ENCODE results near the gene DRD4.

The DRD4 gene

GRCh38 chr11:636511-637332 is at the start of gene DRD4:
TSS of gene DRD4 (plus strand) at chr11:637269. CDS start at chr11:637305, 36 bp downstream.
- no peak for DNase-seq (ENCODE audit: low read depth)

DNA sequence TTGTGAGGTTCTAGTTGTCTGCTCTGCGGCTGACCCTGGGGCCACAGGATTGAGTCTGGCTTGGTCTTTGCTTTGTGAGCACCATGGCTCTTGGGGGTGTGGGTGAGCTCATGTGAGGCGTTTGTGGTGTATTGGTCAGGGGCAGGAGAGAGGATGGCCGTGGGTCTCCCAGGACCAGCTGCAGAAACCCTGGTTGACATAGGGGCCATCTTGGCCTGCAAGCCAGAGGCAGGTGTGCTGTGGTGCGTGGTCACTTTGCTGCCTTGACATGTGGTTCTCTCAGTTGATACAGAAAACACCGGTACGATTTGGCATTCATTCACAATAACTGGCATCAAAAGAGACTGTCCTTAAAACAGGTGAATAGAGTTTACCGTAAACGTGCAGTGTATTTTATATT is 49.5 kb upstream of the DRD4 start:
- DNase-seq (ENCODE audit: low read depth) = no peak

DNA sequence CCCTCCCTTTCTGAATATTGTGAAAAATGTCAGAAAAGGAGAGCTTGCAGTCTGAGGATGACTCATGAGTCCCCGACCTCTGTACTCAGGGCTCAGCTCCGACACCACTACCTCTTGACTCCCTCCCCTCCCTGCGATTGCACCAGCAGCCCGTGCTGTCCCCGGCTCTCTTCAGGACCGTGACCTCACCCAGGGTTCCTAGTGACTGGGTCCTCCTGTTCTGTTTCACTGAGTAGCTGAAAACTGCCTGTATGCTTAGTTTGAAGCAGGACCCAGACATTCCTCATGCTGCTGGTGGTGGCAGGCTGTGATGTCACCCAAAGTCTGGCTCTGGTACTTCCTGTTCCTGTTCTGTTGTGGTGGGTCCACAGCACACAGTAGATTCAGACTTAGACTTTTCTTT is 49.1 kb upstream of the DRD4 start:
- no peak for DNase-seq (ENCODE audit: low read depth)

DNA sequence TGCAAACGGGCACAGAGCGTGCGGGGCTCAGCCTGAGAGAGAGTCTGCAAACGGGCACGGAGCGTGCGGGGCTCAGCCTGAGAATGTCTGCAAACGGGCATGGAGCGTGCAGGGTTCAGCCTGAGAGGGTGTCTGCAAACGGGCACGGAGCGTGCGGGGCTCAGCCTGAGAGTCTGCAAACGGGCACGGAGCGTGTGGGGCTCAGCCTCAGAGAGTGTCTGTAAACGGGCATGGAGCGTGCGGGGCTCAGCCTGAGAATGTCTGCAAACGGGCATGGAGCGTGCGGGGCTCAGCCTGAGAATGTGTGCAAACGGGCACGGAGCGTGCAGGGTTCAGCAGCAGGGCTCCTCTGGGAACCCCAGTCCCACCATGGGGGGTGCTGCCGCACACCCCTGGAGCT is 47.3 kb upstream of the DRD4 start:
- no peak for DNase-seq (ENCODE audit: low read depth)

DNA sequence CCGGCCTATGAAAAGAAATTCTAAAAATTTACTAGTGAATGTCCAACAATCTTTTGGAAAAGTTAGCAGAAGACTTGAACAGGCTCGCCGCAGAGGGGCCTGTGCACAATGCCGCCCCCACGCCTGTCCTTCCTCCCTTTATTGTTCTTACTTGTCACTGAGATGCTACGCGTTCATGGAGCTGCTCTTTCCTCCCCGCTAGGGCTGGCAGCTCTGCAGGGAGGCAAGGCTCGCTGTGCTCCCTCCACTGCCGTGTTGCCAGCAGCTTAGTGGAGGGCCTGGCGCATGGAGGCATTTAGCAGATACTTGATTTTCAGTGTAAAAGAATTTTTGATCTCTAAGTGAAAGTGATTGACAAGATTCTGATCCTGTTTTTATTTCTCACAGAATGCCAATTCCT is 46.1 kb upstream of the DRD4 start:
- no peak for DNase-seq (ENCODE audit: low read depth)

- no peak for DNase-seq (ENCODE audit: low read depth)
These were observed 44.6 kb upstream of the DRD4 start for GRCh38 chr11:592501-592900.

DNA sequence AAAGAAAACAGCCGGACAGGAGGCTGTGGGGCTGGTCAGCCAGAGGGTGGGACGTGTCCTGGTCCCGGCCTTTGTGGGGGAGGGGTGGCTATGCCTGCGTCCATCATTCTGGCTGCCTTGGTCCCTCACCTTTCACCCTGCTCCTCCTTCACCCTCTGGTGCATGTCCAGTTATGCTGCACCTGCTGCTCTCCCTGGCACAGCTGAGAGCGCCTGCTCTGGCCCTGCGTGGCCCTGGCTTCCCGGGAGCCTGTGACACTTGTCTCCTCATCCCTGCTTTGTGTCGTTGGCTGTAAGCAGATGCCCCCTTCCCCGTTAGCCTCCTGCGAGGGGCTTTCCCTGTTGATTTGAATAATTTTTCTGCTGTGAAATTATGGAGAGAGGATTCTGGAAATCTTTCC is 44.2 kb upstream of the DRD4 start:
- no peak for DNase-seq (ENCODE audit: low read depth)

DNA sequence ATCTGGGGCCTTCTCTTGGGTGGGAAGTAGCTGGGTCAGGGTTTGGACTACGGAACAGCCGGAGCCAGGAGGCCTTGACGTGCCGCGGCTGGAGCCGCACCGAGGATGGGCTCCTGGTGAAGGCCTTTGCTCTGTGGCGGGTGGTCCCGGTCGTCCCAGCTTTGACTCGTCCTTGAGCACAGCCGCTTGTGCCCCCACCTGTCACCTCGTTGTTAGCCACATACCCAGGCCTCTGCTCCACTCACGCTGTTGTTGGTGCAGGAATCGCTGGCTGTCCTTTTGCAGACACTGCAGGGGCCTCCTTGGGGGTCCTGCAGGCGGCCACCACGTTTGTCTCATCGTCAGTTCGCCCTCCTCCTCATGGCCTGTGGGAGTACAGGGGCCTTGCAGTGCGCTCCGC is 43.7 kb upstream of the DRD4 start:
- no peak for DNase-seq (ENCODE audit: low read depth)

DNA sequence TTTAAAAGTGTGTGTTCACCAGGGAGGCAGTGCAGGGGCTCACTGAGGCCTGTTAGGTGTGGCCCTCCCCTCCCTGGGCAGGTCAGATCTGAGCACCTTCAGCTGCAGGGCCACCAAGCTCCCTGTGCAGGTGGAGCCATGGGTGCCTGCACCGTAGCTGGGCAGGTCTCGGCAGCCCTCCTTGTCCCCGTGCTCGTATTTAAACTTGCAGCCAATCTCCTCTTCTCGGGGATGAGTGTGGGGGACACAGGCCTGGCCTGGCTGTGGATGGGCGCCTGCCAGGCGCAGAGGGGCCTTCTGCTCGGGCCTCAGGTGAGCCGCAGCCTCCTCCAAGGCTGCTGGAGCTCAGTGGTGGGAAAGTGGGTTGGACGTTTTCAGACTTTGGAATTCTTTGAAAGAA is 41.7 kb upstream of the DRD4 start:
- DNase-seq (ENCODE audit: low read depth) = no peak

DNA sequence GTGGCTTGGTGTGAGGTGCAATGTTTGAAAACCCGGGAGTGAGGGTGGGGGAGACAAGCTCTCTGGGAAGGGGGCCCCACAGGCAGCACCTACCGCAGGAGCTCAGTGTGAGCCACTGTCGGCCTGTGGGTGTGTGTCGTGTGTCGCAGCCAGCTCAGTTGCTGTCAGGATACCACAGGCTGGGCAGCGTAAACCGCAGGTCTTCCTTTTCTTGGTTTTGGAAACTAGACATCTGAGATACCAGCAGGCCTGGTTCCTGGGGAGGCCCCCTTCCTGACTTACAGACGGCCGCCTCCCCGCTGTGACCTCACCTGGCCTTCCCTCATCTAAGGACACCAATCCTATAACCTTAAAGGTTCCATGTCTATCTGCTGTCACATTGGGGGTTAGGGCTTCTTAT is 40.7 kb upstream of the DRD4 start:
- DNase-seq (ENCODE audit: low read depth) = no peak

DNA sequence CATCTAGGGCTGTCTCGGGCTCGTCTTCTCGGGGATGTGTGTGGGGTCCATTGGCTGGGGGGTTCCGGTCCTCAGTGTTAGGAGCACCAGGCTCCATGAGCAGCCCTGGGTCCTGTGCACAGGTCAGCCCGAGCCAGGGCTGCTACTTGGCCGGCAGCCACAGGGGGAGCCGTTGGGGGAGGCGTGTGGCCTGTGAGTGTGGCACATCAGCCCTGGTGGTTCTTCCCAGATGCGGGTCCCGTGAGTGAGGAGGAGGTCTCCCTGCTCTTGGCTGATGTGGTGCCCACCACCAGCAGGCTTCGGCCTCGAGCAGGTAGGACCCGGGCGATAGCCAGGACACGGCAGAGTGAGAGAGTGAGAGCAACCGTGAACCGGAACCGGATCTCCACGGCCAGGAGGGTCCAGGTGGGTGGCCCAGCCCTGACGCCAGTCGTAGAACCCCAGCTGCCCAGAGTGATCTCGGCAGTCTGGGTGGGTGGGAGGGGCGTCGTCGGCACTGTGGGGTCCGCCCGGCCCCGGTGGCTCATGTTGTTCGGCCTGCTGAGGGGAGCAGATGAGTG is 39.8 kb upstream of the DRD4 start:
- DNase-seq (ENCODE audit: low read depth) = no peak

DNA sequence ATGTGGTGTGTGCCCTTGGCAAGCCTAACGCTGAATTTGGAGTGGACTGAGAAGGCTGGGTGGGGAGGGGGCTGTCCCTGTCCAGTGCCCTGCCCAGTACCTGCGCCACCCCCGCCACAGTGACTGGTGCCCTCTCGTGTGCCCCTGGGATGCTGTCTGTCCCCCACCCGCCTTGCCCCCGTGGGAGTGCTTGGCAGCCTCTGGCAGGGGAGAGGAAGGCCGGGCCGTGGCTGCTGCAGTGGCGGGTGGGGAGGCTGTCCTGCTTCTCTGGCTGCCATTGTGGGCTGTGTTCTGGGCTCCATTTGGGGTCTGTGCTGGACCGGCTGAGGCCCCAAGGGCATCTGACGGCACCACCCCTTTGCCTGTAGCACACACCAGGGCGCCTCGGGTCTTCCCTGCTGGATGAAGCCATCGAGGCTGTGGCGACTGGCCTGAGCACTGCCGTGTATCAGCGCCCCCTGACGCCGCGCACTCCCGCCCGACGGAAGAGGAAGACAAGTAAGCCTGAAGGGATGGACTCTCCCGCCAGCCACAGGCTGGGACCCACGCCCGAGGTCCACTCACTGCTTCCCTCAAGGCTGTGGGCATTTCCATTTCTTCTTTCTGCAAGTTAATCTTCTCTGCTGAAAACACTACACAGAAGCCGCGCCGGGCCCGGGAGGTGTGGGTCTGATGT is 38.9 kb upstream of the DRD4 start:
- DNase-seq (ENCODE audit: low read depth) = no peak

GRCh38 chr11:601573-602245 is 35.4 kb upstream of the DRD4 start:
- DNase-seq (ENCODE audit: low read depth) = no peak

- no peak for DNase-seq (ENCODE audit: low read depth)
These were observed 33.9 kb upstream of the DRD4 start for GRCh38 chr11:603154-603553.

DNA sequence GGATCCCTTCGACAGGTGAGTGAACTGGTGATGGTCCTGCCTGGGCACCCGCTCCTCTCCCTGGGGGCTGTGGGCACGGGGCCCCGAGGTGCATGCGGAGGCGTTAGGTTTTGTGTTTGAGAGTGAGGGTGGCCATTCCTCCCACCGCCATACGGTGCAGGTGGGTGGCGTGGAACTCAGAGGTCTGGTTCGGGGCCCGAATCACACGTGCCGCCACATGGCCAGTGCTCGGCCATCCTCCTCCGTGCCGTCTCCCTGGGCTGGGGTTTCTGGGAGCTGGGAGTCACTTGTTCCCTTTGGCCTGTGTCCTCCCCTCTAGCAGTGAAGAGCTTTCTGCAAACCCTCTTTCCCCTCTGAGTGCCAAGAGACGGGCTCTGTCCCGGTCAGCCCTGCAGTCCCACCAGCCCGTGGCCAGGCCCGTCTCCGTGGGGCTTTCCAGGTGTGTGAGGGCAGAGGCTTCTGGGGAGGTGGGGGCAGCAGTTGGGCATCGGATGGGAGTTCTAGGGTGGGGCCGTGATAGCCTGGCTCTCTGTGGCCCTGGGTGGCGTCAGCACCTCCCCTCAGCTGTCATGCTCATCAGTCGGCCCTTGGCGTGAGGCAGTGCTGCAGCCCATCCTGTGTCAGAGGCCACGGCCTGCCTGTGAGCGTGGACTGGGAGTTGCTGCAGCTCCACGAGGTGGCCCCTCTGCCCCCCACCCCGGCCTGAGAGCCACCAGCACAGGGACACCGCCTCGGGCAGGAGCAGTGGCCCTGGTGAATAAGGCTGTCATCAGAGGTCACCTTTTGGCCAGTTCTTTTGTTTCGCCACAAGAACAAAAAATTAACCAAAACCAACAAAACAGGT is 31.6 kb upstream of the DRD4 start:
- no peak for DNase-seq (ENCODE audit: low read depth)

GRCh38 chr11:606245-606644 is 30.8 kb upstream of the DRD4 start:
- no peak for DNase-seq (ENCODE audit: low read depth)

DNA sequence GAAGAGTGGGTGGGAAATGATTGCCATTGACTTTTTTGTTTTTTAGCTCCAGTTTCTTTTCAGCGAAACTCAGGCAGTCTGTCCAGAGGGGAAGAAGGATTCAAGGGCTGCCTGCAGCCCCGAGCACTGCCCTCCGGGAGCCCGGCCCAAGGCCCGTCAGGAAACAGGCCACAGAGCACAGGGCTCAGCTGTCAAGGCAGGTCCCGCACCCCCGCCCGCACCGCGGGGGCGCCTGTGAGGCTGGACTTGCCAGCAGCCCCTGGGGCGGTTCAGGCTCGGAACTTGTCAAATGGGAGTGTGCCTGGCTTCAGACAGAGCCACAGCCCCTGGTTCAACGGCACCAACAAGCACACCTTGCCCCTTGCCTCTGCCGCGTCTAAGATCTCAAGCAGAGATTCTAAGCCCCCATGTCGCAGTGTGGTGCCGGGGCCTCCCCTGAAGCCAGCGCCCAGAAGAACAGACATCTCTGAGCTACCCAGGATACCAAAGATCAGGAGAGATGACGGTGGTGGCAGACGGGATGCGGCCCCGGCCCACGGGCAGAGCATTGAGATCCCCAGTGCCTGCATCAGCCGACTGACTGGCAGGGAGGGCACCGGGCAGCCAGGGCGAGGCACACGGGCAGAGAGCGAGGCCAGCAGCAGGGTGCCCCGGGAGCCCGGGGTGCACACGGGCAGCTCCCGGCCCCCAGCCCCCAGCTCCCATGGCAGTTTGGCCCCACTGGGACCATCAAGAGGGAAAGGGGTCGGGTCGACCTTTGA is 29.9 kb upstream of the DRD4 start:
- DNase-seq (ENCODE audit: low read depth) = no peak

DNA sequence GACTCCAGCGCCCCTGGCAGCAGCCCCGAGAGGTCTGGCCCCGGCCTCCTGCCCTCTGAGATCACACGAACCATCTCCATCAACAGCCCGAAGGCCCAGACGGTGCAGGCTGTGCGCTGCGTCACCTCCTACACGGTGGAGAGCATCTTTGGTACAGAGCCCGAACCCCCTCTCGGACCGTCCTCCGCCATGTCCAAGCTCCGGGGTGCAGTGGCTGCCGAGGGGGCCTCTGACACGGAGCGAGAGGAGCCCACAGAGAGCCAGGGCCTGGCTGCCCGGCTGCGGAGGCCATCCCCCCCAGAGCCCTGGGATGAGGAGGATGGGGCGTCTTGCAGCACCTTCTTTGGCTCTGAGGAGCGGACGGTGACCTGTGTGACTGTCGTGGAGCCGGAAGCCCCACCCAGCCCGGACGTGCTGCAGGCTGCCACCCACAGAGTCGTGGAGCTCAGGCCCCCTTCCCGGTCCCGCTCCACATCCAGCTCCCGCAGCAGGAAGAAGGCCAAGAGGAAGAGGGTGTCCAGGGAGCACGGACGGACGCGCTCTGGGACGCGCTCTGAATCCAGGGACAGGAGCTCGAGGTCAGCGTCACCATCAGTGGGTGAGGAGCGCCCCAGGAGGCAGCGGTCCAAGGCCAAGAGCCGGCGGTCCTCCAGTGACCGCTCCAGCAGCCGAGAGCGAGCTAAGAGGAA is 29.0 kb upstream of the DRD4 start:
- DNase-seq (ENCODE audit: low read depth) = no peak

DNA sequence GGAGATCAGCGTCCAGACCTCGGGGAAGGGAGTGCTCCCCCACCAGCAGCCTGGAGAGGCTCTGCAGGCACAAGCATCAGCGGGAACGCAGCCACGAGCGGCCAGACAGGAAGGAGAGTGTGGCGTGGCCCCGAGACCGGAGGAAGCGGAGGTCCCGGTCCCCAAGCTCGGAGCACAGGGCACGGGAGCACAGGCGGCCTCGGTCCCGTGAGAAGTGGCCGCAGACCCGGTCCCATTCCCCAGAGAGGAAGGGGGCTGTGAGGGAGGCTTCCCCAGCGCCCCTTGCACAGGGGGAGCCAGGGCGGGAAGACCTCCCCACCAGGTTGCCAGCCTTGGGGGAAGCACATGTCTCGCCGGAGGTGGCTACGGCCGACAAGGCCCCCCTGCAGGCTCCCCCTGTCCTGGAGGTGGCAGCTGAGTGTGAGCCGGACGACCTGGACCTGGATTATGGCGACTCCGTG is 28.2 kb upstream of the DRD4 start:
- DNase-seq (ENCODE audit: low read depth) = no peak

DNA sequence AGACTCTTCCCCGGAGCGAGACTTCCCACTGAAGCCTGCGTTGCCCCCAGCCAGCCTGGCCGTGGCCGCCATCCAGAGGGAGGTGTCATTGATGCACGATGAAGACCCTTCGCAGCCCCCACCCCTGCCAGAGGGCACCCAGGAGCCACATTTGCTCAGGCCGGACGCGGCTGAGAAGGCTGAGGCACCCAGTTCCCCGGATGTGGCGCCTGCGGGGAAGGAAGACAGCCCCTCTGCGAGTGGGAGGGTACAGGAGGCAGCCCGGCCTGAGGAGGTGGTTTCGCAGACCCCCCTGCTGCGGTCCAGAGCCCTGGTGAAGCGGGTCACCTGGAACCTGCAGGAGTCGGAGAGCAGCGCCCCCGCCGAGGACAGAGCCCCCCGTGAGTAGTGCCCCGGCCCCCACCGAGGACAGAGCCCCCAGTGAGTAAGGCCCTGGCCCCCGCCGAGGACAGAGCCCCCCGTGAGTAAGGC is 27.7 kb upstream of the DRD4 start:
- DNase-seq (ENCODE audit: low read depth) = no peak
